Measurements from ENCODE around the gene GPR158.

The GPR158 gene

GRCh38 chr10:25498645-25499044, 323.8 kb downstream of the GPR158 start:
- DNase-seq (ENCODE audit: low spot score), result peak; percentile 73

DNA sequence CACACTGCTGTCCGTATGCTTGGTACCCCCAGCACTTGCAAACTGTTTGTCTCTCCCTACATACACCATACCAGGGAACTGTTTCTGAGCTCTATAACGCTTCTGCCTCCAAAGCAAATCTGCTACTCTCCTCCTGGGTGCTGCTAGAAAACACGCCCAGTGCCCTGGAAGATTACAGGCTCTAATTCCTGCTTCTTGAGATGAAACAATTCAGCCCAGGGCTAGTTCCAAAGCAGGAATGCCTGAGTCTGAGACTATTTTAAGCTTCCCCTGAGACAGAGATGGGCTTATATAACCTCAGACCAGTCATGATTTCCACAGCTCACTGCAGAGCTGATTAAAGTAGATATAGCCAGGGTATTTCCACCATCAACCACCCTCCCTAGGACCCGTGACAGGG, 327.1 kb downstream of the GPR158 start:
- DNase-seq (ENCODE audit: low spot score), result no peak

DNA sequence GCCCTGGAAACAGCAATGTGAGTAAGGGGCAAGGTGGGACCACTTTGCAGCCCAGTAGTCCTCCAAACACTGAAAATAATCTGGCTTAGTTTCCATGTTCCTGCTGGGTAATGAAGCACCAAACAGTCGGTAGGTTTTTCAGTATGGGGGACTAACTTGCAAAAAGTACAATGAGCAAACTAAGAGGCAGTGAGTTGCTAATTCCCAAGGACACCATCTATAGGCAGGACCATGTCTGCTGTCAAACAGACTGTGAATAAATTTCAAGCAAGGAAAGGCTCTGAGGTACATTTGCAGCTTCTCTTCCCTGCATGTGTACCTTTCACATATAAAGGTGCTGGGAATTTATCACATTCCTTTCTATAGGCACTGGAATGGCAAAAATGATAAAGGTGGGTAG, 327.7 kb downstream of the GPR158 start:
- DNase-seq (ENCODE audit: low spot score), result no peak

DNA sequence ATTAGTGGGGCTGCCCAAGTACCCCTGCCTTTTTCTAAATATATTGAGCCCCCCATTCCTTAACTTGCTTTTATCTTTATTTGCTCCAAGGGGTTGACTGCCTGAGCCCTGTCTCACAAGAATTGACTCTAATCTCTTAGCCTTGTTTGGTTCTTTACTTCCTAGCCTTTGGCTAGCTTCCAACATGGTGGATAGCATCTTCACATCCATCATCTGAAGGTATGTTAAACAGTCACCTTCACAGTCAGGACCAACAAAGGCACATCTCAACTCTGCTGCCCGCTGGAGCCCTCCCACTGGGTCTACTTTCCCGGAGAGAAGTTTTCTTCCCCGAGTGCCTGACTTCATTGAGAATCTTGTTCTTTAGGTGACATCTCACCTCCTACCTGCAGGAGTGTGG, 329.5 kb downstream of the GPR158 start:
- DNase-seq (ENCODE audit: low spot score), result no peak

- no peak for DNase-seq (ENCODE audit: low spot score)
Observed at GRCh38 chr10:25504838-25505237, 330.0 kb downstream of the GPR158 start.

- no peak for DNase-seq (ENCODE audit: low spot score)
Observed at GRCh38 chr10:25505466-25505865, 330.7 kb downstream of the GPR158 start.

DNA sequence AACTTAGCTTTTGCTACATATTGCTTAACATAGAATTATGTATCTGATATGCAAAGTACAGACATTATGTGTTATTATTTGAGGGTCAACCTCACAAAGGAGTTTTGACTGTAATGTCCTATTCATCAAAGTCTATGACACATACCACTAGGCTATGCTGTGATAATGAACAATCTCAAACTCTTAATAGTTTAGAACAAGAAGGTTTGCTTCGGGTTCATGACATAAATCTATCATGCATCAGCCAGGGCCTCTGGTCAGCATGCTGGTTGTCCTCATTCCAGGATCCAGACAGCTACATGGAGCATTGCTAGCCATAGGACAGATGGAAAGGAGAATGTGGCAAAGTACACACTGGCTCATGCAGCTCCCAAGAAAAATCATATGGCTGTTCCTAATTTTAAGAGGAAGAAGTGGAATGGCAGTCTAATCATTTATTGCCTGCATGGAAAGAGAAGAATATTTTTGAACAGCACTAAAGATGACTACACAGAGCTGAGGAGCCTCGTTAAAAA, 332.1 kb downstream of the GPR158 start:
- DNase-seq (ENCODE audit: low spot score), result no peak

GRCh38 chr10:25508112-25508815, 333.5 kb downstream of the GPR158 start:
- DNase-seq (ENCODE audit: low spot score), result no peak

GRCh38 chr10:25509151-25509550, 334.4 kb downstream of the GPR158 start:
- no peak for DNase-seq (ENCODE audit: low spot score)

DNA sequence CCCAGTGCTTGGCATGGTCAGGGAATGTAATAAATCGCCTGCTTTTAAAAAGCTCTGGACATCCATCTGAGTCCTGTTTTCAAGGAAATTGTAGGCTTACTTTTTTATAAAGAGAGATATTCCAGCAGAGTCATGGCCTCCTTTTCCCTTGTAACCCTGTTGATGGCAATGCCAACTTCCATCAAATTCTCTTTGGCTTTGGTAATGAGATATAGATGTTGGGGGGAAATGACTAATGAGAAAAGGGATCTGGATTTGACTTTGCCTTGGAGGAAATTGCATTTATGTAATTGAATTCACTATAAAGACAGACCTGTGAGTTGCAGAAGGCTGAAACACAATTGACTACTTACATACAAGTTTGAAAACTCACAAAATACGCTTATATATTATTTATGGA, 347.5 kb downstream of the GPR158 start:
- no peak for DNase-seq (ENCODE audit: low spot score)

DNA sequence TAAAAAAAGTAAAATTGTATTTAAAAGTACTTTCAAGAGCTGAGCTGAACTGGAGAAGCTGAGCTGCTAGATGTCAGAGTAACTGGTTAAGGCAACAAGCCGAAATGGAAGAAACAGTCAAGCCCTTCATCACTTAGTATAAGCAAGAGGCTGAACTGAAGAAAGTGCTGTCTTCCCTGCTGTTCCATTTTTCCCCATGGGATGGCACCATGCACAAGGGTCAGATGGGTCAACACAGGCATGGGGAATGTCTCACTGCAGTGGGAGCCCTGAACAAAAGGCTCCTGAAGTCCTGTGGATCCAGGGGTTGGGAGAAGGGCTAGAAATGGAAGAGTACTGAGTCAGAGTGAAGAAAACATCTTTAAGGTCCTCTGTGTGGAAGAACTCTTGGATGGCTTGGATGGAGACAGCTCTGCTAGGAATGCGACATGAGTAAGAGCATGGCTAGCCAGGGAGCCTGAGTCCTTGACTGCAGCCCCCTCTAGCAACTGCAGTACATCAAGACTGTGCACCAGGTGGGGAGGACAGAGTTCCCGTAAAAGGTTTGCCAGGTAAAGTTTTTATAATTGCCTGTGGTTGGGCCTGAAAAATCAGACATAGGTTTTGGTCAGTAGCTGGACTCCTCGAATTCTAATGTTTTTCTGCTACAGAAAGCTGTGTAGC, 348.3 kb downstream of the GPR158 start:
- no peak for DNase-seq (ENCODE audit: low spot score)

- DNase-seq (ENCODE audit: low spot score), result no peak
Observed at GRCh38 chr10:25530306-25530705, 355.5 kb downstream of the GPR158 start.

GRCh38 chr10:25531457-25532061, 356.8 kb downstream of the GPR158 start:
- peak; percentile 26 for DNase-seq (ENCODE audit: low spot score)

- no peak for DNase-seq (ENCODE audit: low spot score)
Observed at GRCh38 chr10:25532213-25532612, 357.4 kb downstream of the GPR158 start.

DNA sequence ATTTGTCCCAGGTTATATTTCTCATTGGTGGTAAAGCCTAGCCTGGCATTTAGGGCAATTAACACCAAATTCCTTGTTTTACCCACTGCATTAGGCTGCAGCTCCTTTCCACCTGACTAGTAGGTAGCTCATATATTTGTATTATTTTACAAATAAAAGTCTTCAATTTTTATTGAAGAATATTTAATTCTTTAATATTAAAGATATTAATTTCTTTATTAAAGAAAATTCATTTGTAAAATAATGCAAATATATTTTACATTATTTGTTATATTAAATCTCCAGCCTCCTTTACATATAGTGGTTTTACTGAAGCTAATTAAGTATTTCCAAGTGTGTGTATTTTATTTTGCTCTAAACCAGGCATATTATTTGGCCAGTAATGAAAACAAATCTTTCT, 361.2 kb downstream of the GPR158 start:
- DNase-seq (ENCODE audit: low spot score), result no peak

DNA sequence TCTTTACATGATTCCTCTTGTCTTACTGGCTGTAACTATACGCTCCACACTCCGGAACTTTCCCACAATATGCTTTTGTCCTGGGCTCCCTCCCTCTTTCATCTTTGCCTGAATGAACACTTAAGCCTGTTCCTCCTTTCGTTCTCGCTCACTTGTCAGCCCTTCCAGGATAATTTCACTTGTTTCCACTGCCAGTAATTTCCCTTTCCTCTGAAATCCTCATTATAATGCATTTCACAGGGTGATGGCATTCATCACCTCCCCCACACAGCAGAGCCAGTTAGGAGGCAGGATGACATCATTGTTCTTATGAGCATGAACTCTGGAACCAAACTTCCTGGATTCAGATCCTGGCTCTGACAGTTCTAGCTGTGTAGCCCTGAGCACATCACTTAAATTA, 372.6 kb downstream of the GPR158 start:
- peak; percentile 72 for DNase-seq (ENCODE audit: low spot score)

DNA sequence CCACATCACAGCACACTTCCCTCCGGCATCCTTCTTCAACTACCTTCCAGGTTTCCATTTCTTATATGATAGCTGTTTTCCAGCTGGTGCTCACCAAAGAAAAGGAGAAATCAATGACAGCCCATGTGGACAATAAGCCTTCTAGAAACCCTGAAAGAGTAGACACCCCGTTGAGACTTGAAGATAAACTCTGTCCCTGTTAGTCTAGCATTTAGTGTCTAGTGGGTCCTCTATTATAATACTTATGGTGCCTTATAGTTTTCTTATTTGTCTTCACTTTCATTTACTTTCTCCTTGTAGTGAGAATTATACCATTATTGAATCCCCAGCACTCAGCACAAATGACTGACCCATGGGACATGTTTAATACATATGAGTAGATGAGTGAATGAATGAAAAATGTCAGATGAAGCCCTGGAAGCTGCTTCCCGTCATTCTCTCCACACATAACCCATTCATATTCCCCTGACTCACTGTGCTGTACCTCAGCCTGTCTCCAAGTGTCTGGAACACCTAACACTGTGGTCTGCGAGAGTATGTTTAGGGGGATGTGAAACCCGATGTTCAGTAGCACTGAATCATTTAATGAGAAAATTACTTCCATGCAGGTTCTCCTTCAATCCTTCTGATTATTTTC, 377.6 kb downstream of the GPR158 start:
- no peak for DNase-seq (ENCODE audit: low spot score)

DNA sequence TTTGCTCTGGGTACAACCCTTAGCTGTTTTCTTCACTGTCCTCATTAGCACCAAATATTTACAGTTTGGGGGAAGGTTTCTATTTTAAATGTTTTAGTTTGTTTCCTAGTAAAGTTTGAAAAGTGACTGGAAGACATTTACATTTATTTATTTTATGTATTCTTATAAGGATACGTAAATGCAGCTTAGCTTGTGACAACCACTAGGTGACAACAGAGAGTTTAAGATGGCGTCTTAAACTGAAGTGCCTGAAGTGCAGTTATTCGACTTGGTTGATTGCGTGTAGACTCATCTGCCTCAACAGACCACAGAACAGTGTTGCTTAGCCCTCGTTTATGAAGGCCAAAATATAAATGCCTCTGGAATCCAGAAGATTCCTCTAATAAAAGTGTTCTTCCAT, 381.1 kb downstream of the GPR158 start:
- no peak for DNase-seq (ENCODE audit: low spot score)

- DNase-seq (ENCODE audit: low spot score), result no peak
Observed at GRCh38 chr10:25556457-25556856, 381.7 kb downstream of the GPR158 start.

GRCh38 chr10:25557136-25557535, 382.3 kb downstream of the GPR158 start:
- no peak for DNase-seq (ENCODE audit: low spot score)

DNA sequence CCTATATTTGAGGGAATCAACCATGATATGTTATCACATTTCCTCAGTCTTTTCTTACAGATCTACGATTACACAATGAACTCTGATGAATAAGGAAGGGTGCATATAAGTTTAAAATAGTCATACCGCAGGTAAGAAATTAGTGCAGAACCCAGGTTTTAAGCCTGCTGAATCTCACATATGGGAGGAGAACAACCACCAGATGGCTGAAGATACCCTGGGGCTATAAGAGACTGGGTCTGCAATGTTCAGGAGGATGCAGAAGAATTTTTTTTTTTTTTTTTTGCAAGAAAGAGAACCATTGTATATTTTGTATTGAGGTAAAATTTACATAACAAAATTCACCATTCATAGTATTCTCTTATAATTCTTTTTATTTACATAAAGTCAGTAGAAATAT, 387.0 kb downstream of the GPR158 start:
- DNase-seq (ENCODE audit: low spot score), result no peak

- no peak for DNase-seq (ENCODE audit: low spot score)
Observed at GRCh38 chr10:25562547-25562946, 387.7 kb downstream of the GPR158 start.

GRCh38 chr10:25564351-25564750, 389.6 kb downstream of the GPR158 start:
- DNase-seq (ENCODE audit: low spot score), result no peak
